Mucosa of descending colon (tissue), 3 donors: Measurements from ENCODE around the gene AADACL3. TPM values are rescaled to one million over a fixed set of nuclear protein-coding genes. Genes with fewer than 3 reads are reported as not detected.

Experiments used
- ATAC-seq: fragments of 200-7000 bp; cut with Tn5 transposase; one replicate; pipeline ENCODE4 v1.9.1; 2020; ENCODE audit warnings: mild to moderate bottlenecking, moderate library complexity
- DNase-seq, 3 donors: peaks; one replicate each; pipeline ENCODE4 v3.0.0-alpha.2; 2020
- H3K36me3 ChIP-seq: fragments of 200-600 bp; one replicate; pipeline ENCODE4 v1.8.0; 2021; ENCODE audit warnings: low read depth, mild to moderate bottlenecking
- H3K4me1 ChIP-seq: fragments of 200-600 bp; one replicate; pipeline ENCODE4 v1.8.0; 2021; ENCODE audit warnings: low read depth, mild to moderate bottlenecking
- H3K4me3 ChIP-seq: fragments of 200-600 bp; one replicate; pipeline ENCODE4 v1.8.0; 2021; ENCODE audit warnings: mild to moderate bottlenecking
- H3K9me3 ChIP-seq: fragments of 200-600 bp; one replicate; pipeline ENCODE4 v1.8.0; 2021; ENCODE audit warnings: mild to moderate bottlenecking
- intact Hi-C, 2 donors: fragments of 100-400 bp; cut with DNase I in 1 of 2; cut with micrococcal nuclease in 1 of 2; formaldehyde crosslinking; loops; one replicate each; pipeline versions ENCODE4 v1.11.0 to v1.11.1; 2022; cut with DNase I, micrococcal nuclease
- total RNA-seq, 3 donors: library from RNA; stranded (reverse); fragmentation: NEBNext Ultra II Directional in 2 of 3; extraction: Animal tissue kit (Norgen Biotek cat#: 25700) in 2 of 3; gene quantifications; one replicate each; pipeline versions ENCODE4 v1.2.1 to v1.2.4, GENCODE V29; 2021 to 2023
- TF ChIP-seq, protein P1 (sequence below): fragments of 200-600 bp; IDR thresholded peaks from one replicate; pipeline ENCODE4 v1.8.0; 2022; ENCODE audit warnings: antibody characterized with exemption, mild to moderate bottlenecking
- donor health status: DM: no; HTN: no; CAD: no; lungs with moderate emphysema.
- donor health status: DM: no; HTN: no; CAD: no.
- donor health status: DM: no; HTN: yes; CAD: no.

AADACL3 gene
- total RNA-seq, 3 donors from 2014 or later, result not detected

DNA sequence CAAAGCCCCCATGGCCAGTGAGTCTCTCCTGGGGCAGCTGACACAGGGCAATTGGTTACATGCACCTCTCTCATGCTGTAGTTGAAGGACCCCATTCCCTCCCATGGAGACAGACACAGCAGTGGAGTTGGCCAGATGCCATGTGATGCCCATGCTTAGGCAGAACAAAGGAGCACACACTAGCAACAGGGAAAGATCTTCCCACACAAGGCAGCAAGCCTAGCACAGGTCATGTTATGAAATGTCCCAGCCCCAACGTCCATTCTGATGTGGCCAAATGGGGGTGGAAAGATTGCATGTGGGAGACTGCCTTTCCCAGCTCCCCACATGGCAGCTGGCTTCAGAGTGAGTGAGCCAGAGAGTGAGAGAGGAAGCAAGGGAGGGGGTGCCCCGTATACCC lies 37.6 kb upstream of the AADACL3 start:
- ATAC-seq, result no peak

DNA sequence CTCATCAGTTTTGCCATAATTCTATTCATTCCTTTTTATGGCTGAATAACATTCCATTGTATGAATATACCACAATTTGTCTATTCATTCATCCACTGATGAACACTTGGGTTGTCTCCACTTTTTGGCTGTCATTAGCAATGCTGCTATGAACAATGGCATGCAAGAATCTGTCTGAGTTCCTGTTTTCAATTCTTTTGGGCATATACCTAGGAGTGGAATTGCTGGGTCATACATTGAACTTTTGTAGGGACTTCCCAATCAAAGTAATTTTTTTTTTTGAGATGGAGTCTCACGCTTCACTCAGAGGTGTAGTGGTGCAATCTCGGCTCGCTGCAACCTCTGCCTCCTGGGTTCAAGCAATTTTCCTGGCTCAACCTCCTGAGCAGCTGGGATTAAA lies 37.1 kb upstream of the AADACL3 start:
- ATAC-seq (no peak), DNase-seq (no peak)
- Histone ChIP-seq H3K9me3 (no peaks in the 10 kb centered on the region), H3K36me3 (no peaks in the 10 kb centered on the region), H3K4me1 (no peaks in the 10 kb centered on the region), H3K4me3 (no peak overlapping the region)
- TF ChIP-seq, protein P1, sequence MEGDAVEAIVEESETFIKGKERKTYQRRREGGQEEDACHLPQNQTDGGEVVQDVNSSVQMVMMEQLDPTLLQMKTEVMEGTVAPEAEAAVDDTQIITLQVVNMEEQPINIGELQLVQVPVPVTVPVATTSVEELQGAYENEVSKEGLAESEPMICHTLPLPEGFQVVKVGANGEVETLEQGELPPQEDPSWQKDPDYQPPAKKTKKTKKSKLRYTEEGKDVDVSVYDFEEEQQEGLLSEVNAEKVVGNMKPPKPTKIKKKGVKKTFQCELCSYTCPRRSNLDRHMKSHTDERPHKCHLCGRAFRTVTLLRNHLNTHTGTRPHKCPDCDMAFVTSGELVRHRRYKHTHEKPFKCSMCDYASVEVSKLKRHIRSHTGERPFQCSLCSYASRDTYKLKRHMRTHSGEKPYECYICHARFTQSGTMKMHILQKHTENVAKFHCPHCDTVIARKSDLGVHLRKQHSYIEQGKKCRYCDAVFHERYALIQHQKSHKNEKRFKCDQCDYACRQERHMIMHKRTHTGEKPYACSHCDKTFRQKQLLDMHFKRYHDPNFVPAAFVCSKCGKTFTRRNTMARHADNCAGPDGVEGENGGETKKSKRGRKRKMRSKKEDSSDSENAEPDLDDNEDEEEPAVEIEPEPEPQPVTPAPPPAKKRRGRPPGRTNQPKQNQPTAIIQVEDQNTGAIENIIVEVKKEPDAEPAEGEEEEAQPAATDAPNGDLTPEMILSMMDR, result no peak
- intact Hi-C loops, result no loop called here

More for the DNA sequence above, 37.6 kb upstream of the AADACL3 start:
- TF ChIP-seq, protein P1, result no peak
- Histone ChIP-seq H3K9me3 (no peaks in the 10 kb centered on the region), H3K36me3 (no peaks in the 10 kb centered on the region), H3K4me3 (no peak overlapping the region), H3K4me1 (no peaks in the 10 kb centered on the region)
- intact Hi-C loops, result no loop called here
- DNase-seq, result no peak

- Histone ChIP-seq H3K36me3 (no peaks in the 10 kb centered on the region), H3K4me3 (no peak overlapping the region), H3K4me1 (no peaks in the 10 kb centered on the region), H3K9me3 (no peaks in the 10 kb centered on the region)
- DNase-seq, result peak in 1 of 3 donors; percentile 5
- intact Hi-C loops, result no loop called here
- TF ChIP-seq, protein P1, result no peak
- ATAC-seq, result peak; percentile 38
These were observed 25.8 kb upstream of the AADACL3 start for GRCh38 chr1:12690156-12690555.

GRCh38 chr1:12692967-12693782 lies 22.7 kb upstream of the AADACL3 start:
- DNase-seq (no peak), ATAC-seq (no peak)
- no peaks in the 10 kb centered on the region for H3K9me3 ChIP-seq
- intact Hi-C loops, result no loop called here
- TF ChIP-seq, protein P1, result no peak
- no peak overlapping the region for H3K4me3 ChIP-seq
- H3K36me3 ChIP-seq, result no peaks in the 10 kb centered on the region
- no peaks in the 10 kb centered on the region for H3K4me1 ChIP-seq

- H3K4me1 ChIP-seq, result no peaks in the 10 kb centered on the region
- intact Hi-C loops, result no loop called here
- no peaks in the 10 kb centered on the region for H3K36me3 ChIP-seq
- no peaks in the 10 kb centered on the region for H3K9me3 ChIP-seq
- no peak overlapping the region for H3K4me3 ChIP-seq
- TF ChIP-seq, protein P1, result no peak
- DNase-seq, result no peak
- no peak for ATAC-seq
These were observed 19.3 kb upstream of the AADACL3 start for GRCh38 chr1:12696658-12697057.
